ENCODE results near the gene COL3A1.

GRCh38 chr2:188944442-188944841, 29.7 kb upstream of the COL3A1 start:
- TF ChIP-seq POLR2A (IDR thresholded peaks at IDR 0.05; ENCODE audit: low read length) = no peak
- TF ChIP-seq GATA1 (IDR thresholded peaks at IDR 0.05; ENCODE audit: low read depth, low read length) = no peak
